Activated CD4-positive, alpha-beta T cell treated with anti-CD3 and anti-CD28 coated beads for 24 hours (primary cell): ENCODE data around the gene SERPINE1.
"Not testable (repeated sequence)": the region's sequence is repeated elsewhere in the genome, so short reads cannot be mapped to it uniquely, and the experiment has no call there.

Experiments used
- DNase-seq, 2 donors: peaks; one replicate each; pipeline ENCODE4 v3.0.0-alpha.2; 2020; ENCODE audit warnings: low read depth in 2 of 2

The SERPINE1 gene

DNA sequence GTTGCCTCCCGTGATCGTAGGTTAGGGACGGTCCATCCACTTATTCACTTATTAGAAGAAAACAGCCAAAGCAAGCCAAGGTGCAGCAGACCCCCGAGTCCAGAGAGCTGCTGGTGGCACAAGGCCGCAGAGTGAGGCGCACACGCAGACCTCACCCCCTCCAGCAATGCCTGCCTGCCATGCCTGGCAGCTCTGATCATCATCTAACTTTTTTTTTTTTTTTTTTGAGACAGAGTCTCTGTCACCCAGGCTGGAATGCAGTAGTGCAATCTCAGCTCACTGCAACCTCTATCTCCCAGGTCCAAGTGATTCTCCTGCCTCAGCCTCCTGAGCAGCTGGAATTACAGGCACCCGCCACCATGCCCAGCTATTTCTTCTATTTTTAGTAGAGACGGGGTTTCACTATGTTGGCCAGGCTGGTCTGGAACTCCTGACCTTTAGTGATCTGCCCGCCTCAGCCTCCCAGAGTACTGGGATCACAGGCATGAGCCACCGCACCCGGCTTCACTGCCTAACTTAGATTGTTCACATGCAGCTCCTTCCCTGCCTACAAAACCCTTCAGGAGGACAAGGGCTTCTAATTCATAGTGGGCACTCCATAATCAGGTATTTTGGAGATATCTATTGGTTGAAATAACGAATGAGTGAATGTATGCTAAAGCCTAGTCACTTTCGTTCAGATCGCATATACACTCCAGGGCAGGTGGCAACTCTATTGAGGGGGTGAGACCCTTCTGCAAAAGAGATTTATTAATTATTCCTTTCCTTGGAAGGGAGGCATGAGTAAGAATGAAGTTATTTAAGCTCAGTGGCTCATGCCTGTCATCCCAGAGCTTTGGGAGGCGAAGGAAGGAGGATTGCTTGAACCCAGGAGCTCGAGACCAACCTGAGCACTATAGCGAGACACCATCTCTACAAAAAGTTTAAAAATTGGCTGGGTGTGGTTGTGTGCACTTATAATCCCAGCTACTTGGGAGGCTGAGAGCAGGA, 25.8 kb upstream of the SERPINE1 start:
- DNase-seq = no peak

DNA sequence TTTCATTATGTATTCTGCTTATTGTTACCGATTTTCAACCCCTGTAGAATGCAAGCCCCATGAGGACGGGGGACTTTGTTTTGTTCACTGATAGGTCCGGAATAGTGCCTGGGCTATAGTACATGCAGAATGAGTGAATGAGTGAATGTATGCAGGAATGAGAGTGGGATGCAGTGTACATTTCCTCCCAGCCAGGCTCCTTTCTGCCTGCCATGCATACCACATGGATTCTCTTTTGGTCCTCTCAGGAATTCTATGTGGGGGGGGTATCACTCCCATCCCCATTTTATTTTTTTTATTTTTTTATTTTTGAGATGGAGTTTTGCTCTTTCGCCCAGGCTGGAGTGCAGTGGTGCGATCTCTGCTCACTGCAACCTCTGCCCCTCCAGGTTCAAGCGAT, 24.9 kb upstream of the SERPINE1 start:
- DNase-seq = no peak

DNA sequence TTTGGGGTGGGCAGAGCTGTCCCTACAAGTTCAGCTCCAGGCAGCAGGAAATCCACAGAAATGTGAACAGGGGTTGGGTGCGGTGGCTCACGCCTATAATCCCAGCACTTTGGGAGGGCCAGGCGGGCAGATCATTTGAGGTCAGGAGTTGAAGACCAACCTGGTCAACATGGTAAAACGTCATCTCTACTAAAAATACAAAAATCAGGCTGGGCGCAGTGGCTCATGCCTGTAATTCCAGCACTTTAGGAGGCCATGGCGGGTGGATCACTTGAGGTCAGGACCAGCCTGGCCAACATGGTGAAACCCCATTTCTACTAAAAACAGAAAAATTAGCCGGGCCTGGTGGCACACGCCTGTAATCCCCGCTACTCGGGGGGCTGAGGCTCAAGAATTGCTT, 23.2 kb upstream of the SERPINE1 start:
- not testable (repeated sequence) for DNase-seq

DNA sequence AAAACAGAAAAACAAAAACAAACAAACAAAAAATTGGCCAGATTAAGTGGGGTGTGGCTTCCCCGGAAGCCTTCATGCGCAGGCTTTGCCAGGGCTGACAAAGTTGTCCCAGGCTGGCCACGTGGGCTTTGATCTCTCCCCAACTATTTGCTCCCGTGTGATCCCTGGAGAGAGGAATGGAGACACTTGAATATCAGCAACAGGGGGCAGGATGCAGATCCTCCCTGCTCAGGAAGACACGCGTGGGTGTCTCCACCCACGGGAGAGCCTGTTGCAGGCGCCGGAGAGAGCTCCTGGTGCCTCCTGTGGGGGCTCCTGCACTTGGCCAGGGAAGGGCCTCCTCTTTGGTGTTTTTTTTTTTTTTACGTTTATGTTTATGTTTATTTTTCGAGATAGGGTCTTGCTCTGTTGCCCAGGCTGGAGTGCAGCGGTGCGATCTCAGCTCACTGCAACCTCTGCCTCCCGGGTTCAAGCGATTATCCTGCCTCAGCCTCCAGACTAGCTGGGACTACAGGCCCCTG, 22.7 kb upstream of the SERPINE1 start:
- no peak for DNase-seq

DNA sequence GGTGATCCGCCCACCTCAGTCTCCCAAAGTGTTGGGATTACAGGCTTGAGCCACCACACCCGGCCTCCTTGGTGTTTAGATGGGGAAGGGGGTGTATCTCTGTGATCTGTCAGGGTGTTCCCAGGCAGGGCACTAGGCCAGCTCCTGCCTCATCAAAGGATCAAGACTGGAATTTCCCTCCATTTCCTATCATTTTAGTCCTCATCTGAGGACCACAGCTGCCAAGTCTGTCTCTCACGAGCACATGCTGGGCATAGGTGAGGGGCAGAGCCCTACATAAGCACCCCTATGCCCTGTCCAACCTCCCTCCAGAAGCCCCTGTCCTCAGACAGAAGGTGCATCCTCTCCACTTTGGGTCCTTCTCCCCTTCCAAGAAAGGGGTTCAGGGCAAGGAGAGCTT, 22.1 kb upstream of the SERPINE1 start:
- no peak for DNase-seq

DNA sequence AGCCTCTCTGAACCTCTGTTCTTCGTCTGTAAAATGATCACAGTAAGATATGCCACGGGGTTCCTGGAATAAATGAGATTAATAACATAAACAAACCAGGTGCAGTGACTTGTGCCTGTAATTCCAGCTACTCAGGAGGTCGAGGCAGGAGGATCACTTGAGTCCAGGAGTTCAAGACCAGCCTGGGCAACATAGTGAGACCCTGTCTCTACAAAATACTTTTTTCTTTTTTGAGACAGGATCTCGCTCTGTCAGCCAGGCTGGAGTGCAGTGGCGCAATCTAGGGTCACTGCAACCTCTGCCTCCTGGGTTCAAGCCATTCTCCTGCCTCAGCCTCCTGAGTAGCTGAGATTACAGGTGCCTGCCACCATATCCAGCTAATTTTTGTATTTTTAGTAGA, 21.7 kb upstream of the SERPINE1 start:
- not testable (repeated sequence) for DNase-seq

DNA sequence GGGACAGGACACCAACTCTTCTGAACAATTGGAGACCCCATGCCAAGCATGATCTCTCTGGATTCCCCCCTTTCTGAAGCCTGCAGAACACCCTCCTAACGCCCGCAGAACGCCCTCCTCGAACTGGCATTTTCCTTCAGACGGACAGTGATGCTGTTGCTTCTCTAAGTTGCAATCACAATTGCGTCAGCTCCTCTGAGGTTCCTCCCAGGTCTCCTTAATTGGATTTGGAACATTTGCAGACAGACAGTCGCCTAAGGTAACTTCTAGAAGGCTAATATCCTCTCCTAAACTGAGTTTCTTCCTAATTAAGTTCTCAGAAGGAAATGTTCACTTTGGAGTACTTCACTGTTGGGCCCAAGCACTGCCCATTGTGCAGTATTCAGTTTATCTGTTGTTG, 20.5 kb upstream of the SERPINE1 start:
- DNase-seq = no peak

DNA sequence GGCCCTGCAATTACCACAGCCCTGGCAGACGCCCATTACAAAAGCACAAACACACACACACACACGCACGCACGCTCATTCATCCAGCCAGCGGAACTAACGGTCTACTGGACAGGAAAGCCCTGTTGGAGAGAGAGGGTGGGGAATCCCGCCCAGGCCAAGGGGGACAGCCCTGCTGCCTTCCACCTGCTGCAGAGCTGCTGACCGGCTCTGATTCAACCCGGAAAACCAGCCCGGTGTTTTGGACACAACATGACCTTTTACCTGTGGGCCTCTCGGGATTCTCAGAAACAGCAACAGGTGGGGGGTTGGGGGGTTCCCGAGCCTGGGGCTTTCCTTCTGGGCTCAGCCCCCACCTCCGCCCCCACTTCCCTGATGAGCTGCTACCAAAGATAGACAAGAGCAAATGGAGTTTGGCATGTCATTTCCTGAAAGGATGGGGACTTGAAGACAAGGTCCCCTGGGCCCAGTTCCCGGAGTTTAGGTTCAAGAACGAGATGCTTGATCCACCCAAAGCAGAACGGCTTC, 18.5 kb upstream of the SERPINE1 start:
- no peak for DNase-seq

DNA sequence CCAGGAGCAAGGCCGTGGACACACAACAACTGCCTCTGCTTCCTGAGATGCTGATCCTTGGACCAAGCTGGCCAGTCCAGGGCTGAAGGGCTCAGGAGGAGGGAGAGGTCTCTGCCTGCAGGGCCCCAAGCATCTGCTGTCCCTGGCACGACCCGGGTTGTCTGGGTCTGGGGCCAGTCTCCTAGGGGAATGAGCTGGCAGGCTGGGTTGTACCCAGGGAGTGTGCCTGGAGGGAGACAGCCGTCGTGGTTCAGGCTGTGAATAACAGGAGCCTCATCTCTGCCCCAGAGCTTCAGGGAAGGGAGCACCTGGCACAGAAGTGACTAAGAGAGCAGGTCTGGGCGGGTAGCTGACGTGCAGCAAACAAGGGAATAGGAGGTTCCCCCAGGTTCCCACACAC, 17.9 kb upstream of the SERPINE1 start:
- no peak for DNase-seq

DNA sequence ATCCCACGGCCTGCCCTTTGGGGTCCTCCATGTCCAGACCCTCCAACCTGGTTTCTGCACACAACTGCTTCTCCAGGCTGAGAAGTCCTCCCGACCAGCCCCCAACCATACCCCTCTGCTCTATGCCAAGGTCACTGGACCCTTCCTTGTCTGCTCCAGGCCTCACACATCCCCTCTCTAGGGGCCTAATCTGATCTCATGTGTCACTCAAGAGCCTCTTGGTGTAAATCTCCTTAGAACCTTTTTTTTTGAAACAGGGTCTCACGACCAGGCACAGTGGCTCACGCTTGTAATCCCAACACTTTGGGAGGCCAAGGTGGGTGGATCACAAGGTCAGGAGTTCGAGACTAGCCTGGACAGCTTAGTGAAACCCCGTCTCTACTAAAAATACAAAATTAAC, 17.5 kb upstream of the SERPINE1 start:
- no peak for DNase-seq

DNA sequence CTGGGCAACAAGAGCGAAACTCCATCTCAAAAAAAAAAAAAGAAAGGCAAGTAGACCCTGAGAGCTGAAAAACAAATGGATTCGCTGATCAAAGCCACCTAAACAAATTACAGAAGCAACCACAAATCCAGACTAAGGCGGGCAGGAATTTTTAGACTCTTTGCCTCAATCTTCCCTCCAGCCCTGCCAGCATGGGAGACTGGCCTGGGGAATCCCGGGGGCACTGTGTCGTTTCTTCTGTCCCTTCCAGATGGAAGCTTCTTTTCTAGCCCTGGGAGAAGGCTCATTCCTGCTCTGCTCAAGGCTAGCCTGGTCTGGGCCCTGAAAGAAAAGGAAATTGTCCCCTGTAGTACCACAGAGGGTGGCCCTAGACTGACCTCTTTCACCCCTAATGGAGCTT, 15.6 kb upstream of the SERPINE1 start:
- DNase-seq = no peak

DNA sequence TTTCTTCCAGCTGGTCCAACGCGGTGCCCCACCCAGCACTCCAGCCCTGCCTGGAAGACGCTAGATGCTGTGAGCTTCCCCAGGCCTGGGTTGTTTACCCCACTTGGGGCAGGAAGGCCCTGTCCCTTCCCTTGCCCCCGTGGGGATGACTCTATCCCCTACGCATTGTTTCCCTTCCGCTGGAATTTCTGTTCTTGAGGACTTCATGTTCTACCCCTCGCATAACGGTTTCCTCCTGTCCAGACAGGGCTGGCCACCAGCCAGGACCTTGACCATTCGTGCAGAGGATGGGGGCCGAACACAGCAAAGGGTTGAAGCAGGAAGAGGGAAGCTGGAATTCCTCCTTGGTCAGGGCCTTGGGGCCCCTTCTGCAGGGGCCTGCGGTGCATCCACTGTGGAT, 14.7 kb upstream of the SERPINE1 start:
- no peak for DNase-seq

DNA sequence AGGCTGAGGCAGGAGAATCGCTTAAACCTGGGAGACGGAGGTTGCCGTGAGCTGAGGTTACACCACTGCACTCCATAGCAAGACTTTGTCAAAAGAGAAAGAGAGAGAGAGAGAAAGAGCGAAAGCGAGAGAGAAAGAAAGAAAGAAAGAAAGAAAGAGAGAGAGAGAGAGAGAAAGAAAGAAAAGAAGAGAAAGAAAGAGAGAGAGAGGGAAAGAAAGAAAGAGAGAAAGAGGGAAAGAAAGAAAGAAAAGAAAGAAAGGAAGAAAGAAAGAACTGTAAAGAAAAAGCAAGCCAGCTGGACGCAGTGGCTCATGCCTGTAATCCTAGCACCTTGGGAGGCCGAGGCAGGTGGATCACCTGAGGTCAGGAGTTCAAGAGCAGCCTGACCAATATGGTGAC, 13.8 kb upstream of the SERPINE1 start:
- DNase-seq = not testable (repeated sequence)

DNA sequence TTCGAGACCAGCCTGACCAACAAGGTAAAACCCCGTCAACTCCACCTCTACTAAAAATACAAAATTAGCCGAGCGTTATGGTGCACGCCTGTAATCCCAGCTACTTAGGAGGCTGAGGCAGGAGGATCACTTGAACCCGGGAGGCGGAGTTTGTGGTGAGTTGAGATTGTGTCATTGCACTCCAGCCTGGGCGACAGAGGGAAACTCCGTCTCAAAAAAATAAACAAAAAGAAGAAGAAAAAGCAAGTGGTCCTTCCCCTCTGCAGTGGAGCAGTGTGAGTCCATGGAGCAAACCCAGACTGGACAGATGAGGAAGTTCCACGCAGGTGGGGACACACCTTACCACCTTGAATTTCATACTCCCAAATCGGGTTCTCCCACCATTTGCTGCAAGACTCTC, 13.1 kb upstream of the SERPINE1 start:
- DNase-seq = no peak

DNA sequence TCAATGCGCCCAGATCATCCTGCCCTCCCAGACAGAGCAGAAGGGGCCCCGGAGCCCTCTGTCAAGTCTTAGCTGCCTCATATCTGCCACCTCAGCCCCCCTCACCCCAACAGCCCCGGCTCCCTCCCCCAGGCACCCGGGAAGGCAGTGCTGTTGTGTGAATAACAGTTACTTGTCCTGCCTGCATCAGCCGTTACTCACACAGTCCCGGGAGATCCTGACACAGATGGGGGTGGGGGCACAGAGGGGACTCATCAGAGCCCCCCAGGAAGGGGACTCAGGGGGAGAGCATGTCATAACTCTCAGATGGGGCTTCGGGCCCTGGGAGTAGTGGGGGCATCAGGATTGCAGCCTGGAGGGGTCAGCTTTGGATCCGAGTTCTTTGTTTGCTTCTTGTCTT, 12.4 kb upstream of the SERPINE1 start:
- DNase-seq = no peak

DNA sequence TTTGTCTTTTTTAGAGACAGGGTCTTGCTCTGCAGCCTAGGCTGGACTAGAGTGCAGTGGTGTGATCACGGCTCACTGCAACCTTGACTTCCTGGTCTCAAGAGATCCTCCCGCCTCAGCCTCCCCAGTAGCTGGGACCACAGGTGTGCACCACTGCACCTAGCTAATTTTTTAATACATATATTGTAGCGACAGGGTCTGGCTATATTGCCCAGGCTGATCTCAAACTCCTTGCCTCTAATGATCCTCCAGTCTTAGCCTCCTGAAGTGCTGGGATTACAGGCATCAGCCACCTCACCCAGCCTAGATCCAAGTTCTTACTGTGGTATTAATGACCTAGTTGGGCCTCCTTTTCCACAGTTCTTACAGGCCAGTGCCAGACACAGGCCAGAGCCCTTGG, 11.7 kb upstream of the SERPINE1 start:
- DNase-seq = no peak

DNA sequence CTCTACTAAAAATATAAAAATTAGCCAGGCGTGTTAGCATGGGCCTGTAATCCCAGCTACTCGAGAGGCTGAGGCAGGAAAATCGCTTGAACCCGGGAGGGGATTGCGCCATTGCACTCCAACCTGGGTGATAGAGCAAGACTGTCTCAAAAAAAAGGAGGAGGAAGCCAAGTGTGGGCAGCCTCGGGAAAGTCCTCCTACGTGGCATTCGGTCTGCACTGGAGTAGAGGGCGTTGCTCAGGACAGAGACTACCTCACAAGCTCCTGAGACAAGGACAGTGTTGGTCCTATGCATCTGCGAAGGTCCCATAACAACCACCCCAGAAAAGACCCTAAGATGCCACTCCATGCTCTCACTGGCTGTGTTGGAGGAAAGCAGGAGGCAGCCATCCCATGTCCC, 10.0 kb upstream of the SERPINE1 start:
- no peak for DNase-seq

DNA sequence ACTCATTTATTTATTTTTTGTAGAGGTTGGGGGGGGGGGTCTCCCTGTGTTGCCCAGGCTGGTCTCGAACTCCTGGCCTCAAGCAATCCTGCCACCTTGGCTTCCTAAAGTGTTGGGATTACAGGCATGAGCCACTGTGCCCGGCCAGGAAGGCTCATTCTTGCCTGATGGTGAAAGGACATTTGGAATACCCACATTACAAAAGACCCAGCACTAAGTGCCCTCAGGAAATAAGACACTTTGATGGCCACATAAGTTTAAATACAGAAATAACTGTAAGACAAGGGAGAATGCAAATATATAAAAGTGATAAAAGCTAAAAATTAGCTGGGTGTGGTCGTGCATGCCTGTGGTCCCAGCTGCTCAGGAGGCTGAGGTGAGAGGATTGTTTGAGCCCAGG, 8.0 kb upstream of the SERPINE1 start:
- no peak for DNase-seq

DNA sequence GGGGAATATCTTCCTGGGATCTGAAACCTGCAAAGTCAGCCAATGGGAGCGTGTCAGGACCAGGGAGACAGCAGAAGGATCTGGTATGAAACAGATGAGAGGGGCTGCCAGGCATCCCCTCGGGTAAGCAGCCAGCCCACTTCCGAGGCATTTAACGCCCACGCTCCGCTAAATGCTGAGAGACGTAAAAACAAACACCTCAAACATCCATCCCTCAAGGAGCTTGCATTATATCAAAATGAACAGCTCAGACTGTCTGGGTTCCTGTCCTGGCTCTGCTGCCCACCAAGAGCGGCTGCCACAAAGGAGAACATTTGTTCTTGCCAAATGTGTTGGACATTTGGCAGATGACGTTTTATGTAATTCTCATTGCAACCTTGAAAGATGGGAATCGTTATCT, 7.0 kb upstream of the SERPINE1 start:
- no peak for DNase-seq

DNA sequence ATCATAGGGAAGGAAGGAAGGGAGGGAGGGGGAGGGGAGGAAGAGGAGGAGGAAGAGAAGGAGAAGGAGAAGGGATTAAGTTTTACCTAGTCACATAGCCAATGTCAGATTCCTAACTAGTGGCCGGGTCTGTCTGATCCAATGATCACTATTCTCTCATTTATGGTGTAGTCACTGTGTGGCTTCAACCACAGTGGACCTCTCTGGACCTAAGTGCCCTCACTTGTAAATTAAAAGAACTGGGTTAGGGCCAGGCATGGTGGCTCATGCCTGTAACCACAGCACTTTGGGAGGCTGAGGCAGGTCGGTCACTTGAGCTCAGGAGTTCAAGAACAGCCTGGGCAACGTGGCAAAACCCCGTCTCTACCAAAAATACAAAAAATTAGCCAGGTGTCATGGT, 6.6 kb upstream of the SERPINE1 start:
- no peak for DNase-seq

DNA sequence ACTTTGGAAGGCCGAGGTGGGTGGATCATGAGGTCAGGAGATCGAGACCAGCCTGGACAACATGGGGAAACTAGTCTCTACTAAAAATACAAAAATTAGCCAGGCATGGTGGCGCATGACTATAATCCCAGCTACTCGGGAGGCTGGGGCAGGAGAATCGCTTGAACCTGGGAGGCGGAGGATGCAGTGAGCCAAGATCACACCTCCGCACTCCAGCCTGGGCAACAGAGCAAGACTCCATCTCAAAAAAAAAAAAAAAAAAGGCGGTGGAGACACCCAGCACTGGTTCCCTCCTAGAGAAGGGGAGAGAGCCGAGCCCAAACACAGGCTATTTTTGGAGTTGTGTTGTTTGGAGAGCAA, 5.3 kb upstream of the SERPINE1 start:
- DNase-seq = not testable (repeated sequence)

DNA sequence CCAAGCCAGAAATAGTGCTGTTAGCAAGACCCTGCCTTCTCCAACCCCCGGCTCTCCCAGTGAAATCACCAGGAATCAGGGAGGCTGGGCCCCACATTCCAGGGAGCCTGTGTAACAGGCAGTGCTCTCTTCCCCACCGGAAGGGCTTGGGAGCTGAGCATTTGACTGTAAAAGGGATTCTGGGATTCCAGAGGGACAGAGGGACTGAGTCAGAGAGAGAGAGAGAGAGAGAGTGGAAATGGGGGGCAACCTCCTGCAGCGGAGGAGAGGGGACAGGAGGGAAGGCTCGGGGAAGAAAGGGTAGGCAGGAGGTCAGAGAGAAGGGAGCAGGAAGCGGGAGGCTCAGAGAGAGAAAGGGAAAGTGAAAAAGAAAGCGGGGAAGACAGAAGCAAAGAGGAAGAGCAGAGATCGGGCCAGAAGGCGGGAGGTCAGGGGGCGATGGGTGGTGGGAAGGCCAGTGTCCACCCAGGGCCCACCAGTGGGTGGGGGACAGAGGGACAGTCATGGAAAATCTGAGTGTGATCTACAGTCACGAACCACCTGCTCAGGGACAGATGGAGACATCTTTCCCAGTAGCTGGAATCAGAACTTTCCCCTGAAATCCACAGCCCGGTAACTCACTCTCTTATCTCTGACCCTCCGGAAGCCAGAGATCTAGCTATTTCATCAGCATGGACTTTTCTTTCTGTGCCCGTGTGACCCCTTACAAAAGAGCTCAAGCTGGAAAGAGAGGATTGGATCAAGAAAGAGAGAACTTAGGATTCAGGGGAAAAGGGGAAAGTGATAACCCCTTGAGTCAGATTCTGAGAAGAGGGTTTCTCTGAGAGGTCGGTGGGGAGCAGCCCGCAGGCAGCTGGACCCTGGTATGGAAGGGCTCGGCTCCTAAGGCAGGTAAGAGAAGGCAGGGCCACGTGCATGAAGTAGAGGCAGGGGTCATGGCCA, 4.6 kb upstream of the SERPINE1 start:
- no peak for DNase-seq
